Measurements from ENCODE around the gene RIMS4.

Gene RIMS4

DNA sequence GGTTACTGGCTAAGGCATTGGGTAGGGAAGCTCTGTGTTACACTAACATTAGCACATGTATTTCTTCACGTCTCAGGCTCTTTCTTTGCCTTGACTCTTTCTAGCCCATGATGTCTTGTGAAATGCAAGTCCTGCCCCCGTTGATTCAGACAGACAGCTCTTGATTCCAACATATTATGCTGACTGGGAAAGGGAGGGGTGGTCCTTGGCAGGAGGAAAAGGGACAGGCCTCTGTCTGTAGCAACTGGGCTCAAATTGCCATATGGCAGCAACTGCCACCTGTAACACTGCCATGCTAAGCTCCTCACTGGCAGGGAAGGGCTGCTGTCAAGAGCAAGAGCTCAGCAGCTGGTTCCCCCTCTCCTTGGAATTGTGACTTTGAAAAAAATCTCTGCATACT lies 70.4 kb downstream of the RIMS4 start:
- no peak for DNase-seq

DNA sequence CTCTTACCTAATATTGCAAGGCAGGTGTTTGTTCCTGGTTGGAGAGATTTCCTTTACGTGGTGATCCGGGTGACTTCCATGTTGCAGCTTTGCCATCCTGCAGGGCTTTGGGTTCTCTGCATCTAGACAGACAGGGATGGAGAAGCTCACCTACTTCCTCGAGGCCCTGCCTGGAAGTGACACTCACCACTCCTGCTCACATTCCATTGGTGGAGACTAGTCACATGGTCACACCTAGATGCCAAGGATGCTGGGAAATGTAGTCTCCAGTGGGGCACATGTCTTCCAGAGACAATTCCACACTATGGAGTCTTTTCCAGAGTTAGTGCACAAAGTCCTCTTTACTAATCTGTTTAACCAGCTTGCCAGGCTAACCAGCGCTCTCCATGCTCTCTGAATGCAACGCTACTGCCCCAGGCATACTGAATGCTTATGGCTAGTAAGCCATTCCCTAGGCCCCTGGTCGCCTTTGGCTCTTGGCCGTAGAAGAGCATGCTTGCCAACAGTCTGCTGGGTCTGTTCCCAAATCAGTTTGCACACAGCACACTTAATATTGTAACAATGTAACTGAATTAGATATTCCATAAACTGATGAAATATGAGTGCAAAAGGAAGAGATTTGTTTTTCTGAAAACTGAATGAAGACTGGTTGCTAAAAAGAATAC lies 71.4 kb downstream of the RIMS4 start:
- peak; percentile 65 for DNase-seq

DNA sequence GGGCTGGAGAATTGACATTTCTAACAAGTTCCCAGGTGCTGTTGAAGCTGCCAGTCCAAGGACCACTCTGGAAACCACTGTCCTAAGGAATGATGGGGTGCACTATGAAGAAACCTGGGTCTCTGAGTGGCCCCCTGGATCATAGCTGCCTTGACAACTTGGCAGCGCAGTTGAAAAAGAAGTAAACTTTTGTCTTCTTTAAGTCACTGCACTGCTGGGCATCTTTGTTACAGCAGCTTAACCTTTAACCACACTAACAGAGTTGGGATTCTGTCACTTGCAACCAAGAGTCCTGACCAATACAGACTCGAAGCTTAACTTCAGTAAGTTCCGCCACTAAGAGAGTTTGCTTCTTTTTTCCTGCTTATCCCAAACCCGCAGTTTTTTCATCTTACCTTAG lies 73.2 kb downstream of the RIMS4 start:
- DNase-seq: no peak

DNA sequence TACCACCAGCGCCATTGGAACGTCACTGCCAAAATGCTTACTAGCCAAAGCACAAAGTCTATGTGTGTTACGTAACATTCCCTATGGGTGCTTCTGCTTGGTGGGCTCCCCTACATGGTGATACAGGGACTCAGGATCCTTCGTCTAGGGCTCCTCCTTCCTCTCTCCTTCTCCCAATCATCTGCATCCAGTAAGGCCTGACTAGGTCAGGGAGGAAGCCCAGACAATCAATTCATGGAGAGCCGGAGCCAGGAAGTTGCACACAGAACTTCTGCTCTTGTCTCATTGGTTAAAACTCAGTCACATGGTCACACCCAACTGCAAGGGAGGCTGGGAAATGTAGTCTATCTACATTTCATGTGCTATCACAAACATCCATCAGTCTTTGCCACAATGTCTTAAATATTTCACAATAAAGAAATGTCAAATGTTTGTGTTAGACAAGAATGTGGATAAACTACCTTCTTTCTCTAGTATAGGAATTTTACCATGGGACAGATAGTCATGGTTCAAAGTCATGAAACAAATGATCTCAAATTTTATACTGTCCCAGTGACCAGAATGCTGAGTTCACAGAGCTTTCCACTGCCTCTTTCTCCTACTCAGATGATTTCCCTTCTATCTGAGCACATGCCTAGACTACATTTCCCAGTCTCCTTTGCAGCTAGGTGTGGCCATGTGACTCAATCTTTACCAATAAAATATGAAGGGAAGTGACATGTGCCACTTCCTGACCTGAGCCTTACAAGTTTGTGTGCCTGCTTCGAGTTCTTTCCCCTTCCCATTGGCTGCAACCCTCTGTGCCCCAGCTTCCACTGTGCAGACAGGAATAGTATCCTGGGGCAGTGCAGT lies 74.0 kb downstream of the RIMS4 start:
- DNase-seq: peak; percentile 90

DNA sequence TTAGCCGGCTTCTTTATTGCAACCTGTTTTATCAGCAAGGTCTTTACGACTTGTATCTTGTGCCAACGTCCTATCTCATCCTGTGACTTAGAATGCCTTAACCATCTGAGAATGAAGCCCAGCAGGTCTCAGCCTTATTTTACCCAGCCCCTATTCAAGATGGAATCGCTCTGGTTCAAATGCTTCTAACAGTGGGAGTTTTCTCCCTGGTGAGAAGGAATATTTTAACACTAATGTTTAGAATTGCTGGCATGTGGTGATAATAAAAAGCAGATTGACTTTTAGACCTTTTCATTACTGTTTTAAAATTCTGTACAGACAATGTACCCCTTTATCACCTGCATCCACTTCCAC lies 74.6 kb downstream of the RIMS4 start:
- DNase-seq: no peak

DNA sequence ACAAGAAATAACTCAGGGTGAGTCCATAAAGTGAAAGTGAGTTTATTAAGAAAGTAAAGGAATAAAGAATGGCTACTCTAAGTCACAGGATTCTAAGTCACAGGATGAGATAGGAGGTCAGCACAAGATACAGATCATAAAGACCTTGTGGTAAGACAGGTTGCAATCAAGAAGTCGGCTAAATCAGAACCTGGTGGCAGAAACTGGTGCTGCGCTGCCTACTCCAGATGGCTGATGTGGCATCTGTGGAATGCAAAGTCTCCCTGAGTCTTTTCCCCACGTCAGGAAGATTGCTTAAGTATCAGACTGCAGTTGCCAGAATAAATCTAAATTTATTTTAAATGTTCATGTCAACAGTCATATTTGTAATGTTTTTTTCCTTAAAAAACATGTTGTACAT lies 75.4 kb downstream of the RIMS4 start:
- peak; percentile 77 for DNase-seq

DNA sequence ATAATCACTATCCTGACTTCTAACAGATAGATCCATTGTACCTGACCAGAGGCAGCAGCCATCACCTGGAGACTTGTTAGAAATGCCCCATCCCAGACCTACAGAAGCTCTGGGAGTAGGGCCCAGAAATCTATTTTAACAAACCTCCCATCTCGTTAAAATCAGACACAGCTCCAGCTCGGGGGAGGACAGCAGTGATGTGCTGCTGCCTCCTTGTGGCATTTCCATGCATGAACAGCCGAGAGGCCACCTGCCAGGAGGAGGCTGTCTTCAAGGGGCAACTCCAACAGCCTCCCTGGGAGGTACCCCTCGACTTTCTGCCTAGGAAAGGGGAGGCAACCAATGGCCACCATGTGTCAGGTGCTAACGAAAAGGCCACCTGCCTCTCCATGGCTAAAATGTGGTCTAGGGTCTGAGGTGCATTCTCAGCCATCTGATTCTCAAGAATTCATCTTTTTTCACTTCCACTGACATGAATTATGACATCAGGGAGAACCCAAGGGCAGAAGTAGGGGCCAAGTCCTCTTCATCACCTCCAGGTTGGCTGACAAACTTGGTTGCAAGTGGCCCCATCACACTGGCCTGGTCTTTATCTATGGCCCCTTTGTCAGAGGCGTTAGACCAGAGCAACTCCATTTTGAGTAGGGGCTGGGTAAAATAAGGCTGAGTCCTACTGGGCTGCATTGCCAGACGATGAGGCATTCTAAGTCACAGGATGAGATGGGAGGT lies 76.8 kb downstream of the RIMS4 start:
- peak; percentile 68 for DNase-seq

DNA sequence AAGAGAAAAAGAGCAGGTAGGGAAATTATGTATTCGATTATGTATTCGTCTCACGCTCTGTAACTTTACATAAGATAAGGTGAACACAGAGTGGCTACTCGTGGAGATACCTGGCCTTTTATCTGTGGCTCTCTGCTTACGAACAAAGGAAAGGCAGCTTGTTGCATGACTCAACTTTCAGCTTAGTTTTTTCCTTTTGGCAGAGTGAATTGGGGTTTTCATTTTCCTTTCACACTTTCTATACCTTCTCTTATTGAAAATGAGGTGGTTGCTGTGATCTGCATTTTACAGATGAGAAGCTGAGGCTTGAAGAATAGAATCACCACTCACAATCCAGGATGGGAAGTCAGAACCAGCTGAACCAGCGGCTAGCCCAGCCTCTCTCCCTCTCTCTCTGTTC lies 78.0 kb downstream of the RIMS4 start:
- no peak for DNase-seq

DNA sequence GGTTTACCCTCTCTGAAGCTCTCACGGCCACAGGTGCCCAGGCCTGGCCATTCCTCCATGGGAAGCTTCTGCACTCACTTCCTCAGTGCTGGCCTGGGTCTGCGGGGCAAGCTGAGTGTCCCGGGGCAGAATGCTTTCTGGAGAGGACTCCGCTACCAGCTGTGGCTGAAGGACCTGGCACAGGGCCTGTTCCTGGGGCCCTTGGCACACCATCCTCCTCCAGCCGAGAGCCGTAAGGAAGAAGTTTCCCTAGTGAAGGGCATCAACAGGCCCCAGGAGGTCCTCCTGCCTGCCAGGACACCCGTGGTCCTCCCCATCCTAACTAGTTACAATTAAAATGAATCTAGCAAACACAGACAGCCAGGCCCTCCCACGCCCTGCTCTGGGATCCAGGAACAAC lies 78.7 kb downstream of the RIMS4 start:
- no peak for DNase-seq

DNA sequence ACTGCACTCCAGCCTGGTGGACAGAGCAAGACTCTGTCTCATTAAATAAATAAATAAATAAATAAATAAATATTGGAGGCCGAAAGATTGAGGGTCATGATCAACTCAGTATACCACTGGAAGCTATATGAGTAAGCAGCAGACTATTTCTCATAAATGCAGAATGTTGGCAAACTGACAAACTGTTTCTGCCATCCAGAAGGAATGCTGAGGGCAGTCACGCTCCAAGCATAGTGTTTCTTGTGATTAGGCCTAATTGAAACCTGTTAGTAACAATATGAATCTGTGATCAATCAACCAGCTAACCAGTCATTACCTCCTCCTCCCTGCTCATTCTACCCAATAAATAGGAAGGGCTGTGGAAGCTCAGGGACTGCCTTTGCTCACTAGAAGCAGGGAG lies 79.9 kb downstream of the RIMS4 start:
- peak; percentile 96 for DNase-seq

DNA sequence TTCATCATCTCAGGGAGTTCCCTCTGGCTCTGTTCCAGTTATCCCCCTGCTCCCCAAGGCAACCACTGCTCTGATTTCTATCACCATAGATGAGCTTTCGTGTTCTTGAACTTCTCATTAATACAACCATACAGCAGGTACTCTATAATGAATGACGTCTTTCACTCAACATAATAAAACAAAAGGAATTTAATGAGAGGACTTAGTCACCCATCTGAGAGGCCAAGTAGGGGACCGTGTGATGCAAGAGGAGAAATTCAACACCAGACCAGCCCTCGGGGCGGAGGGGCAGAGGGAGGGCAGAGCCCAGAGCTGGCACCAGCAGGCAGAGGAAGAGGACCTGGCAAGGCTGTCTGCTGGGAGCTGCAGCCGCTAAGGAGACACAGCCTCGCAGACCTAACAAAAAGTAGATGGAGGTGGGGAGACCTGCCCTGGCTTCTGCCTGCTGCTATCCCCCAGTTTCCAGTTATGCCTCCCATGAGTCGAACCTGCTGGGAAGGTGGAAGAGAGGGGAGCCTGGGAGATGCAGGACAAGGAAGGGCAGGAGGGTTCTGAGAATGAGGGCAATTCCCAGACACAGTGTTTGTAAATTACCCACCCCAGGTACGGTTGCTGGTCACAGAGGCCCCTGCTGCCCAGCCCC lies 81.4 kb downstream of the RIMS4 start:
- DNase-seq: peak; percentile 85

DNA sequence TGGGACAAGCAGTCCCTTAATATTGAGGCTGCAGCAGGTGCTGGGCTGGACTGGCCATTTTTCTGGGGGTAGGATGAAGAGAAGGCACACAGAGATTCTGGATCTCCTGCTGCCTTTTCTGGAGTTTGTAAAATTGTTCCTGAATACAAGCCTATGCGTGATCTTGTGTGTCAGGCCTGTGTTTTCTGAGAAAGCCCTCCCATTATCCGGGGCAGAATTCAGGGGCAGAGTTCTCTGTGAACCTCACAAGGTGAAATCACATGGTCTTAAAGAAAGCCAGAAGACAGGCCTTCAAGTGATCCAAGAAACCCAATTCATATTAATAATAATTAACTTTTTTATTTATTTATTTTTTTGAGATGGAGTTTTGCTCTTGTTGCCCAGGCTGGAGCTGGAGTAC lies 82.7 kb downstream of the RIMS4 start:
- DNase-seq: no peak

DNA sequence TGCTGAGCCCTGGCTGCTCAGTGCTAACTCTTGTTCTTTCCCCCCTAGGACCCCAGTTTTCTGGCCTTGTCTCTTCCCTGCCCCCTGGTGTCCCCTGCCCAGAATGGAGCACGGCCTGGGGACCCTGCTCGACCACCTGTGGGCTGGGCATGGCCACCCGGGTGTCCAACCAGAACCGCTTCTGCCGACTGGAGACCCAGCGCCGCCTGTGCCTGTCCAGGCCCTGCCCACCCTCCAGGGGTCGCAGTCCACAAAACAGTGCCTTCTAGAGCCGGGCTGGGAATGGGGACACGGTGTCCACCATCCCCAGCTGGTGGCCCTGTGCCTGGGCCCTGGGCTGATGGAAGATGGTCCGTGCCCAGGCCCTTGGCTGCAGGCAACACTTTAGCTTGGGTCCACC lies 83.3 kb downstream of the RIMS4 start:
- no peak for DNase-seq

DNA sequence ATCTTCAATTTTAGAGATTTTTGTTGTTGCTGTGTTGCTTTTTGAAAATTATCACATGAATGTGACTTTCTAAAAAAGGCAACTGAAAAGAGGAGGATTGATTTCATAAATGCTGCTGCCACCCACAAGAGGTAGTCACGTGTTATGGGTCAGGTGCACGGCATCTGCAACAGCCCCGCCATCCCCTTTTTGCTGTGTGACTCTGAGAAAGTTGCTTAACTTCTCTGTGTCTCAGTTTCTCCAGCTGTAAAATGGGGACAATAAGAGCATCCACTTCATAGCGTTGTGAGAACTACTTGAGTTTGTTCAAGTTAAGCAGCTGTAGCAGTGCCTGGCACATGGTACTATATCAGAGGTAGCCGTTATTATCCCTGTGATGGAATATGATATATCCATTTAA lies 84.5 kb downstream of the RIMS4 start:
- no peak for DNase-seq

DNA sequence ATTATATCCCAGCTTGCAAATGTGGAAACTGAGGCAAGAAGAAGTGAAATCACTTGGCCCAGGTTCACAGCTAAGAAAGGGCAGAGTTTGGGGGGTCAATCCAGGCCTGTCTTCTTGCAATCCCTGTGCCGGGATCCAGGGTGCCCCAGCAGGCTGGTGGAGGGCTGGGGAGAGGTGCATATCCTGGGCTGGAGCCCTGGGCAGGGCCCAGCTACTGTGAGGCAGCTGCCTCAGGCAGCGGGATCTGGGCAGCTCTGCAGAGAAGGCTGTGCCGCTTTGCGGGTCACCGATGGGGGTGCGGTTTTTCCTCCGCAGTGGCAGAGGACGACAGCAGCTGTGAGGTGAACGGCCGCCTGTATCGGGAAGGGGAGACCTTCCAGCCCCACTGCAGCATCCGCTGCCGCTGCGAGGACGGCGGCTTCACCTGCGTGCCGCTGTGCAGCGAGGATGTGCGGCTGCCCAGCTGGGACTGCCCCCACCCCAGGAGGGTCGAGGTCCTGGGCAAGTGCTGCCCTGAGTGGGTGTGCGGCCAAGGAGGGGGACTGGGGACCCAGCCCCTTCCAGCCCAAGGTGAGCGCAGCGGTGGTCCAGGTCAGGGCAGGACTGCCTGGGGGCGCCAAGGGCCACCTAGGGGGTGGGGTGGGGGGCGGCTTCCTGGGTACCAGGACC lies 85.8 kb downstream of the RIMS4 start:
- no peak for DNase-seq

DNA sequence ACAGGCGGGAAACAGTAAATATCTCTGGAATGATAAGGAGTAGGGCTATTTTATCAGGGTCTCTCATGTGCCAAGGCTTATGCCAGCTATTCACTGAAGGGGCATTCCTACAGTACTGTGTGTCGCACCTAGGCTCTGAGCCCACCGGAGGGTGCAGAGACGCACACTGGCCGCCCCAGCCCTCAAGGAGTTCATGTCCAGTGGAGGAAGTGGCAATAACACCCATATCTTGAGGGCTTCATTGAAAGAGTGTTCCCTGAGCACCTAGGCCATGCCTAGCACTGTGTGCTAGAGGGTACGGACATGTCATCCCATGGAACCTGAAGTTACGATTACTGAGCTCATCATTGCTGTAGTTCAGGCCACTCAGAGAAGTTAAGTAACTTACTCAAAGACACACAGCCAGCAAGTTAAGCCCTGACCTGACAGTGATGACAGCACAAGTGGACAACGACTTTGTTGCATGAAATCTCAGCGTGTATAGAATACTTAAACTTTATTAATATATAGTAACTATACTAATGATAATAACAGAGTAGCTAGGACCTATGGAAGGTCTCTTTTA lies 86.5 kb downstream of the RIMS4 start:
- no peak for DNase-seq

DNA sequence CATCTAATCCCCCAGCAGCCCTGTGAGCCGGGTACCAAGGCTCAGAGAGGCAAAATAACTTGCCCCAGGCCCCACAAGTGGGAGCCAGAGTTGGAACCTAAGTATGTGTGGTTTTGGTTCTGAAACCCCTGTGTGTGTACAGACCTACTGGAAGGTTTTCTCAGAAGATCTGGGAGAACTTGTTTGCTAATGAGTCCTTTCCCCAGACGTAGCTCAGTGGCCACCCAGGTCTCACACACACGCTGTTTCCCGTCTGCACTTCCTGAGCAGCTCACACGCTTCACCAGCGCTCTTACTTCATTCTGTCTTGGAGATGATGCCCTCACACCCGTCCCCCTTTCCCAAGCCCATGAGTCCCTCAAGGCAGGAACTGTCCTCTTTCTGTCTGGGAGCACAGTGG lies 87.0 kb downstream of the RIMS4 start:
- DNase-seq: peak; percentile 26

DNA sequence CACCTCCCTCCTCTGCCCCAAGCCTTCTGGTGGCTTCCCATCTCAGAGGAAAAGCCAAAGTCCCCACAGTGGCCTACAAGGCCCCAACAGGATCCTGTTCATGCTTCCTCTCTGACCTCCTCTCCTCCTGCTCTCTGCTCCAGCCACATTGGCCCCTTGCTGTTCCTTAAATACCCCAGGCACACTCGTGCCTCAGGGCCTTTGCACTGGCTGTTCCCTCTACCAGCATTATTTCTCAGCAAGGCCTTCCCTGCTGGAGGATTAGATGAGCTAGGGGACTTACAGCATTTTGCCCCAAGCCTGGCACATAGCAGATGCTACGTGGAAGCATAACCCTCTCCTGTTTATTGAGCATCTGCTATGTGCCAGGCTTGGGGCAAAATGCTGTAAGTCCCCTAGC lies 87.4 kb downstream of the RIMS4 start:
- DNase-seq: no peak

DNA sequence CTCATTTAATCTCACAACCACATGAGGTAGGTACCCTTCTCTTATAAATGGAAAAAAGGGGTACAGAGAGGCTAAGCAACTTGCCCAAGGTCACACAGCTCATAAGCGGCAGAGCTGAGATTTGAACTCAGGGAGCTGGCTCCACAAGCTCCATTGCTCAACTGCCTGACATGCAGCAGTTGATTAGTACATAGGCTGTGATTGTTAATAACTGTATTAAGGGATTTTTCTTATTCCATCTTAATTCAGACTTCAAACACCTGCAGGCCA lies 88.6 kb downstream of the RIMS4 start:
- no peak for DNase-seq

DNA sequence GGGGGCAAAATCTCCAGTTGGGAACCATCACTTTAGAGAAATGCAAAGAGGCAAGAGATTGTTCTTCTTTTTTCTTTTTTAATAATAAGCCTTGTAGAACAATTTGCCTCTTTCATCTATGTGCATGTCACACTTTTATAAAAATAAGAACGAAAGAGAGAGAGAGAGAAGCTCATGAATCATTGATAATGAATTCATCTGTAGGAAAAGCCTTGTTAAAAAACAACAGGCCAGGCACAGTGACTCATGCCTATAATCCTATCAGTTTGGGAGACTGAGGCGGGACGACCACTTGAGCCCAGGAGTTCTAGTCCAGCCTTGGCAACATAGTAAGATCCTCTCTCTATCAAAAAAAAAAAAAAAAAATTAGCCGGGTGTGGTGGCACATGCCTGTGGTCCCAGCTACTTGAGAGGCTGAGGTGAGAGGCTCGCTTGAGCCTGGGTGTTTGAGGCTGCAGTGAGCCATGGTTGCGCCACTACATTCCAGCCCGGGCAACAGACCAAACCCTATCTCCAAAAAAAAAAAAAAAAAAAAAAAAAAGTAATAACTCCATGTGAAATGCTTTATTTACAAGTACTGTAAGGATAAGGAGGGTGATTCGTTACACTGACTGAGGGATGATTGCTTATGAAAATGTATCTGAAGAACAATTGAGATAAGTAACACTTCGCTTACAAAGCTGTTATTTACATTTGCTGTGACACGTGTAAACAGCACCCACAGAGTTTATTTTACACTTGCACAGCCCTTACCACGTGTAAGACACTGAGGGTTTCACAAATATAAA lies 89.2 kb downstream of the RIMS4 start:
- DNase-seq: peak; percentile 84

DNA sequence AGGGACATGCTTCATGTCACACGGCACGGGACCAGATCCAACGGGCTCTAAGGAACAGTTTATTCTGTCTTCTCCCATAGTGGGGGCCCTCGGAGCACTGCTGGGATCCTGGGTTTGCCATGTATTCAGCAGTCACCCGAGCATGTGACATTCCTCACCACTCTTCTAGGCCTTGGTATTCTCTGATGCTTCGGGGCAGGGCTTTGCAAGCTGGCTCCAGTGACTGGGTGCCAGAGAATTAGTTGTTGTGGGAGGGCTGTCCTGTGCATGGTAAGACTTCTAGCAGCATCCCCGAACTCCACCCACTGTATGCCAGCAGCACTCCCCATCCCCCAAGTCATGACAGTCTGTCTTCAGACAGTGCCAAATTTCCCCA lies 89.7 kb downstream of the RIMS4 start:
- DNase-seq: peak; percentile 71

DNA sequence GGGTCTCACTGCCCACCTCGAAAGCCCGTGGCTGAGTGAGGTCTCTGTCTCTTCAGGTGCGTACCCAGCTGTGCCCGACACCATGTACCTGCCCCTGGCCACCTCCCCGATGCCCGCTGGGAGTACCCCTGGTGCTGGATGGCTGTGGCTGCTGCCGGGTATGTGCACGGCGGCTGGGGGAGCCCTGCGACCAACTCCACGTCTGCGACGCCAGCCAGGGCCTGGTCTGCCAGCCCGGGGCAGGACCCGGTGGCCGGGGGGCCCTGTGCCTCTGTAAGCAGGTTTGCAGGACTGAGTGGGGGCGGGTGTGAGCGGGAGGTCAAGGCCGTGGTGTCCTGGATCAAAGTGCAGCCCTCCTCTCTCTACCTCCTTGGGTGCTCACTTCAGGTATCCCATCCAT lies 90.5 kb downstream of the RIMS4 start:
- DNase-seq: no peak
